OCI-LY7 (cell line): Measurements from ENCODE around the gene CHD3. TPM values are rescaled to one million over a fixed set of nuclear protein-coding genes. Genes with fewer than 3 reads are reported as not detected.

ENCODE experiments used
- BruUV-seq: library from RNA; stranded (reverse); fragments of 400-500 nt; replicated peaks from 2 replicates; lab custom pipeline; 2021; lab: Mats Ljungman, UMichigan
- CTCF ChIA-PET: fragments of 300-600 bp; sonication (Branson Sonifier 250); formaldehyde crosslinking; loops from one replicate; lab custom pipeline; 2022; ENCODE audit warnings: antibody characterized with exemption; ENCODE audit not compliant: unreplicated experiment; lab: Charles Lee
- POLR2A ChIA-PET: fragments of 300-600 bp; sonication (Branson Sonifier 250); formaldehyde crosslinking; loops from one replicate; lab custom pipeline; 2022; ENCODE audit warnings: antibody characterized with exemption; lab: Charles Lee
- DNase-seq: peaks from one replicate; pipeline ENCODE4 v3.0.0-alpha.2; 2015; ENCODE audit warnings: low spot score
- H2AFZ ChIP-seq: fragments of 200-600 bp; sonication (generic), shearing (Covaris generic); 2 replicates; pipeline ENCODE4 v1.6.1; 2014; ENCODE audit warnings: mild to moderate bottlenecking, antibody characterized with exemption, low read length, moderate library complexity
- H3K27ac ChIP-seq: fragments of 200-600 bp; sonication (generic); 2 replicates; pipeline ENCODE4 v1.5.1; 2014; ENCODE audit warnings: mixed run types, low read depth, mild to moderate bottlenecking, moderate library complexity, low read length, inconsistent platforms; ENCODE audit not compliant: poor library complexity, severe bottlenecking
- H3K36me3 ChIP-seq: fragments of 200-600 bp; sonication (generic); 2 replicates; pipeline ENCODE4 v1.6.1; 2014; ENCODE audit warnings: mild to moderate bottlenecking, antibody characterized with exemption, low read length, moderate library complexity, mixed read lengths; ENCODE audit not compliant: insufficient read depth
- H3K4me1 ChIP-seq: fragments of 200-600 bp; sonication (generic); 2 replicates; pipeline ENCODE4 v1.5.1; 2014; ENCODE audit warnings: mild to moderate bottlenecking, low read length; ENCODE audit not compliant: insufficient read depth, poor library complexity, severe bottlenecking
- H3K4me2 ChIP-seq: fragments of 200-600 bp; sonication (generic); 2 replicates; pipeline ENCODE4 v1.6.1; 2014; ENCODE audit warnings: mild to moderate bottlenecking, low read length
- H3K4me3 ChIP-seq: fragments of 200-600 bp; sonication (generic); 2 replicates; pipeline ENCODE4 v1.5.1; 2014; ENCODE audit warnings: mild to moderate bottlenecking, low read depth, low read length; ENCODE audit not compliant: poor library complexity, severe bottlenecking
- H3K79me2 ChIP-seq: fragments of 200-600 bp; sonication (generic); 2 replicates; pipeline ENCODE4 v1.6.1; 2016; ENCODE audit warnings: low read depth, mild to moderate bottlenecking, low read length, moderate library complexity, mixed read lengths; ENCODE audit not compliant: insufficient read depth
- H3K9me2 ChIP-seq: fragments of 200-600 bp; sonication (generic); 2 replicates; pipeline ENCODE4 v1.6.1; 2016; ENCODE audit warnings: mild to moderate bottlenecking, low read length, mixed read lengths; ENCODE audit not compliant: insufficient read depth
- H3K9me3 ChIP-seq: fragments of 200-600 bp; sonication (generic); 2 replicates; pipeline ENCODE4 v1.6.1; 2014; ENCODE audit warnings: mild to moderate bottlenecking, mixed run types, low read length, mixed read lengths
- H4K20me1 ChIP-seq: fragments of 200-600 bp; sonication (generic); 2 replicates; pipeline ENCODE4 v1.6.1; 2014; ENCODE audit warnings: mild to moderate bottlenecking, antibody characterized with exemption, low read length, moderate library complexity, mixed read lengths; ENCODE audit not compliant: insufficient read depth
- EZH2phosphoT487 ChIP-seq: fragments of 200-600 bp; sonication (generic); IDR thresholded peaks from 2 replicates; pipeline ENCODE4 v1.6.1; 2018; ENCODE audit warnings: low read depth, borderline replicate concordance, mild to moderate bottlenecking, mixed run types, antibody characterized with exemption, low read length, moderate library complexity, mixed read lengths
- intact Hi-C: fragments of 100-400 bp; cut with micrococcal nuclease; formaldehyde crosslinking; loops from one replicate; pipeline ENCODE4 v1.10.0; 2022; ENCODE audit not compliant: unreplicated experiment
- total RNA-seq, 2 experiments: library from RNA; depleted of rRNA in 1 of 2; stranded (reverse); fragments of >200 nt in 1 of 2; shearing (Covaris generic) in 1 of 2; gene quantifications; 2 replicates each; pipeline ENCODE4 v1.2.3, GENCODE V29; 2014 to 2022
- TF ChIP-seq, protein P1 (sequence below): fragments of 200-600 bp; sonication (generic); conservative IDR thresholded peaks from 2 replicates; pipeline ENCODE4 v1.5.1; 2014; ENCODE audit warnings: mild to moderate bottlenecking, antibody characterized with exemption, low read length, moderate library complexity, mixed read lengths

Gene CHD3
- total RNA-seq, 2 experiments from 2014 or later, result 42.5 to 126 TPM

DNA sequence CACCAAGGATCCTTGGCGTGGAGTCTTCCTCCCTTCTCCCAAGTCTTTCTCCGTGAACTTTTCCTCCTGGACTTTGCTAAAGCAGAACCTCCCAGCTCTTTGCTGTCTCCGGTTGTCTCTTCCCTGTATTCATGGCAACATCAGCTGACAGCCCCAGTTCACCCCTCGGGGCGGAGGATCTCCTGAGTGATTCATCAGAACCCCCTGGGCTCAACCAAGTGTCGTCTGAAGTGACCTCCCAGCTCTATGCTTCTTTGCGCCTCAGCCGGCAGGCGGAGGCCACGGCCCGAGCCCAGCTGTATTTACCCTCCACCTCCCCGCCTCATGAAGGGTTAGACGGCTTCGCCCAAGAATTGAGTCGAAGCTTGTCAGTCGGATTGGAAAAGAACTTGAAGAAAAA lies 44.4 kb downstream of the CHD3 start:
- H3K9me2 ChIP-seq, result no peaks in the 10 kb centered on the region
- H2AFZ ChIP-seq, result no peak overlapping the region; the same call in 1 of the 2 replicates
- TF ChIP-seq, protein P1, sequence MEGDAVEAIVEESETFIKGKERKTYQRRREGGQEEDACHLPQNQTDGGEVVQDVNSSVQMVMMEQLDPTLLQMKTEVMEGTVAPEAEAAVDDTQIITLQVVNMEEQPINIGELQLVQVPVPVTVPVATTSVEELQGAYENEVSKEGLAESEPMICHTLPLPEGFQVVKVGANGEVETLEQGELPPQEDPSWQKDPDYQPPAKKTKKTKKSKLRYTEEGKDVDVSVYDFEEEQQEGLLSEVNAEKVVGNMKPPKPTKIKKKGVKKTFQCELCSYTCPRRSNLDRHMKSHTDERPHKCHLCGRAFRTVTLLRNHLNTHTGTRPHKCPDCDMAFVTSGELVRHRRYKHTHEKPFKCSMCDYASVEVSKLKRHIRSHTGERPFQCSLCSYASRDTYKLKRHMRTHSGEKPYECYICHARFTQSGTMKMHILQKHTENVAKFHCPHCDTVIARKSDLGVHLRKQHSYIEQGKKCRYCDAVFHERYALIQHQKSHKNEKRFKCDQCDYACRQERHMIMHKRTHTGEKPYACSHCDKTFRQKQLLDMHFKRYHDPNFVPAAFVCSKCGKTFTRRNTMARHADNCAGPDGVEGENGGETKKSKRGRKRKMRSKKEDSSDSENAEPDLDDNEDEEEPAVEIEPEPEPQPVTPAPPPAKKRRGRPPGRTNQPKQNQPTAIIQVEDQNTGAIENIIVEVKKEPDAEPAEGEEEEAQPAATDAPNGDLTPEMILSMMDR, result peak; percentile 39; the same call in 1 of the 2 replicates
- no peak for TF ChIP-seq EZH2phosphoT487
- peak overlapping the region; percentile 99 for H3K4me3 ChIP-seq
- ChIA-PET CTCF (interaction anchor here (0.8 to 1.1 kb wide), 2 partner anchors 12 to 107 kb away, joined by 3 to 4 read pairs; no protein-coding TSS in a partner anchor), POLR2A (interaction anchor here (0.5 to 2.2 kb wide), 11 partner anchors 9 to 681 kb away, joined by 3 to 16 read pairs (median 6); partner anchors contain the start of gene RNF227)
- no peaks in the 10 kb centered on the region for H4K20me1 ChIP-seq
- peak overlapping the region; percentile 69 for H3K27ac ChIP-seq
- intact Hi-C loops, result loop anchor here (2.0 kb wide), 1 partner anchor 18 kb away; no protein-coding TSS in a partner anchor
- peaks cover 32% of the 10 kb centered on the region for H3K79me2 ChIP-seq
- H3K4me1 ChIP-seq, result peaks cover 27% of the 10 kb centered on the region
- peaks cover 46% of the 10 kb centered on the region for H3K36me3 ChIP-seq
- no TSS peak for BruUV-seq
- peak; percentile 62 for DNase-seq
- H3K9me3 ChIP-seq, result no peaks in the 10 kb centered on the region
- H3K4me2 ChIP-seq, result peak overlapping the region; percentile 88

DNA sequence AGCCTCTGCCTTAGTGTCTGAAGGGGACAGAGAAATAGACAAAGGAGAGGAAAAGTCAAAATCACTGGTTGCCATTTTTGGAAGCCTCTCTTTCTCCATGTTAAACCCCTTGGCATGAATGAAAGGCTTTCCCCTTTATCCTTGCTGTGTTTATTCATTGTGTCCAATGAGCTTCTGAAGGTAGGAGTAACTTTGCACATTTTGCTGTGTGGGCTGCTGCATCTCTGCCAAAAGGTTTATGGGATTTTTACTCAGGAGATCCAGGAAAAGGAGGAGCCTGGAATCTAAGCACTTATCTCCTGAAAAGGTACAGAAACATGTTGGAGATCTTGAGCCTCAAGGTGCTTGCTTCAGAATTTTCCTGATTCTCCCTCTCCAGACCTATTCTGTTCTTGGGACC lies 47.3 kb downstream of the CHD3 start:
- peaks cover 23% of the 10 kb centered on the region for H3K4me1 ChIP-seq
- H3K4me2 ChIP-seq, result no peak overlapping the region
- no peaks in the 10 kb centered on the region for H3K9me2 ChIP-seq
- CTCF ChIA-PET, result no interaction called here
- DNase-seq, result no peak
- no peaks in the 10 kb centered on the region for H3K9me3 ChIP-seq
- H4K20me1 ChIP-seq, result no peaks in the 10 kb centered on the region
- TF ChIP-seq, protein P1, result no peak
- TF ChIP-seq EZH2phosphoT487, result no peak
- H3K27ac ChIP-seq, result no peak overlapping the region
- peaks cover 63% of the 10 kb centered on the region for H3K36me3 ChIP-seq
- no peak overlapping the region for H2AFZ ChIP-seq
- H3K4me3 ChIP-seq, result no peak overlapping the region
- H3K79me2 ChIP-seq, result peaks cover 28% of the 10 kb centered on the region
- intact Hi-C loops, result no loop called here
- POLR2A ChIA-PET, result no interaction called here
- BruUV-seq, result no TSS peak

DNA sequence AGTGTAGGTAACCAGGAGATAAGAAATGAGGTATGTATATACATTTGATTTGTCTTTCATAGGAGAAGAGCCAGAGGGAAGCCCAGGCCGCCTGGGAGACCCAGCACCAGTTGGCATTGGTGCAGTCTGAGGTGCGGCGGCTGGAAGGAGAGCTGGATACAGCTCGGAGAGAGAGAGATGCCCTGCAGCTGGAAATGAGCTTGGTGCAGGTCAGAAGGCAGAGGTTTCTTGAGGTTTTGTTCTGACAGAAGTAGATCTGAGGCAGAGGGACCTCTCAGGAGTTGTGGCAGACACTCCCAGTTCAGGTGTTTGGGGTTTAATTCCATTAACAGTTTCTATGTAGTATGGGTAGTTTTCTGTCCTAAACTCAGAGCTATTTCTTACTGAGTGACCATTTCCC lies 51.4 kb downstream of the CHD3 start:
- H3K4me2 ChIP-seq, result no peak overlapping the region
- CTCF ChIA-PET, result no interaction called here
- no peaks in the 10 kb centered on the region for H3K9me2 ChIP-seq
- TF ChIP-seq, protein P1, result no peak
- TF ChIP-seq EZH2phosphoT487, result no peak
- no peaks in the 10 kb centered on the region for H3K79me2 ChIP-seq
- H3K4me3 ChIP-seq, result no peak overlapping the region
- no peaks in the 10 kb centered on the region for H3K9me3 ChIP-seq
- H2AFZ ChIP-seq, result no peak overlapping the region
- H3K4me1 ChIP-seq, result no peaks in the 10 kb centered on the region
- intact Hi-C loops, result no loop called here
- POLR2A ChIA-PET, result no interaction called here
- H3K27ac ChIP-seq, result no peak overlapping the region
- DNase-seq, result no peak
- H4K20me1 ChIP-seq, result no peaks in the 10 kb centered on the region
- BruUV-seq, result no TSS peak
- peaks cover 90% of the 10 kb centered on the region for H3K36me3 ChIP-seq
